PC-3 (cell line): ENCODE results near the gene FOXO6.

Source experiments
- CTCF ChIP-seq: fragments of 300-600 bp; sonication (generic); conservative IDR thresholded peaks from 2 replicates; pipeline ENCODE4 v1.5.1; 2017; ENCODE audit warnings: antibody characterized with exemption, low read depth, mild to moderate bottlenecking, low read length
- EZH2 ChIP-seq: fragments of 300-600 bp; sonication (generic); IDR thresholded peaks from one replicate; pipeline ENCODE4 v1.6.1; 2017; ENCODE audit warnings: antibody characterized with exemption, mild to moderate bottlenecking, low read length; ENCODE audit not compliant: unreplicated experiment
- EZH2phosphoT487 ChIP-seq: fragments of 300-600 bp; sonication (generic); IDR thresholded peaks from 2 replicates; pipeline ENCODE4 v1.6.1; 2018; ENCODE audit warnings: mild to moderate bottlenecking, antibody characterized with exemption, low read length, borderline replicate concordance

- TF ChIP-seq CTCF (peak; percentile 64), EZH2 (no peak), EZH2phosphoT487 (no peak)
These were observed 62.4 kb downstream of the FOXO6 start for GRCh38 chr1:41423511-41424191.
